OCI-LY7 (cell line): ENCODE results near the gene SPAG6. TPM values are rescaled to one million over a fixed set of nuclear protein-coding genes. Genes with fewer than 3 reads are reported as not detected.

Experiments
- BruUV-seq: library from RNA; stranded (reverse); fragments of 400-500 nt; replicated peaks from 2 replicates; lab custom pipeline; 2021; lab: Mats Ljungman, UMichigan
- CTCF ChIA-PET: fragments of 300-600 bp; sonication (Branson Sonifier 250); formaldehyde crosslinking; loops from one replicate; lab custom pipeline; 2022; ENCODE audit warnings: antibody characterized with exemption; ENCODE audit not compliant: unreplicated experiment; lab: Charles Lee
- POLR2A ChIA-PET: fragments of 300-600 bp; sonication (Branson Sonifier 250); formaldehyde crosslinking; loops from one replicate; lab custom pipeline; 2022; ENCODE audit warnings: antibody characterized with exemption; lab: Charles Lee
- DNase-seq: peaks from one replicate; pipeline ENCODE4 v3.0.0-alpha.2; 2015; ENCODE audit warnings: low spot score
- H2AFZ ChIP-seq: fragments of 200-600 bp; sonication (generic), shearing (Covaris generic); 2 replicates; pipeline ENCODE4 v1.6.1; 2014; ENCODE audit warnings: mild to moderate bottlenecking, antibody characterized with exemption, low read length, moderate library complexity
- H3K27ac ChIP-seq: fragments of 200-600 bp; sonication (generic); 2 replicates; pipeline ENCODE4 v1.5.1; 2014; ENCODE audit warnings: mixed run types, low read depth, mild to moderate bottlenecking, moderate library complexity, low read length, inconsistent platforms; ENCODE audit not compliant: poor library complexity, severe bottlenecking
- H3K36me3 ChIP-seq: fragments of 200-600 bp; sonication (generic); 2 replicates; pipeline ENCODE4 v1.6.1; 2014; ENCODE audit warnings: mild to moderate bottlenecking, antibody characterized with exemption, low read length, moderate library complexity, mixed read lengths; ENCODE audit not compliant: insufficient read depth
- H3K4me1 ChIP-seq: fragments of 200-600 bp; sonication (generic); 2 replicates; pipeline ENCODE4 v1.5.1; 2014; ENCODE audit warnings: mild to moderate bottlenecking, low read length; ENCODE audit not compliant: insufficient read depth, poor library complexity, severe bottlenecking
- H3K4me2 ChIP-seq: fragments of 200-600 bp; sonication (generic); 2 replicates; pipeline ENCODE4 v1.6.1; 2014; ENCODE audit warnings: mild to moderate bottlenecking, low read length
- H3K4me3 ChIP-seq: fragments of 200-600 bp; sonication (generic); 2 replicates; pipeline ENCODE4 v1.5.1; 2014; ENCODE audit warnings: mild to moderate bottlenecking, low read depth, low read length; ENCODE audit not compliant: poor library complexity, severe bottlenecking
- H3K79me2 ChIP-seq: fragments of 200-600 bp; sonication (generic); 2 replicates; pipeline ENCODE4 v1.6.1; 2016; ENCODE audit warnings: low read depth, mild to moderate bottlenecking, low read length, moderate library complexity, mixed read lengths; ENCODE audit not compliant: insufficient read depth
- H3K9me2 ChIP-seq: fragments of 200-600 bp; sonication (generic); 2 replicates; pipeline ENCODE4 v1.6.1; 2016; ENCODE audit warnings: mild to moderate bottlenecking, low read length, mixed read lengths; ENCODE audit not compliant: insufficient read depth
- H3K9me3 ChIP-seq: fragments of 200-600 bp; sonication (generic); 2 replicates; pipeline ENCODE4 v1.6.1; 2014; ENCODE audit warnings: mild to moderate bottlenecking, mixed run types, low read length, mixed read lengths
- H4K20me1 ChIP-seq: fragments of 200-600 bp; sonication (generic); 2 replicates; pipeline ENCODE4 v1.6.1; 2014; ENCODE audit warnings: mild to moderate bottlenecking, antibody characterized with exemption, low read length, moderate library complexity, mixed read lengths; ENCODE audit not compliant: insufficient read depth
- CTCF ChIP-seq: fragments of 200-600 bp; sonication (generic); conservative IDR thresholded peaks from 2 replicates; pipeline ENCODE4 v1.5.1; 2014; ENCODE audit warnings: mild to moderate bottlenecking, antibody characterized with exemption, low read length, moderate library complexity, mixed read lengths
- EZH2phosphoT487 ChIP-seq: fragments of 200-600 bp; sonication (generic); IDR thresholded peaks from 2 replicates; pipeline ENCODE4 v1.6.1; 2018; ENCODE audit warnings: low read depth, borderline replicate concordance, mild to moderate bottlenecking, mixed run types, antibody characterized with exemption, low read length, moderate library complexity, mixed read lengths
- intact Hi-C: fragments of 100-400 bp; cut with micrococcal nuclease; formaldehyde crosslinking; loops from one replicate; pipeline ENCODE4 v1.10.0; 2022; ENCODE audit not compliant: unreplicated experiment
- total RNA-seq, 2 experiments: library from RNA; depleted of rRNA in 1 of 2; stranded (reverse); fragments of >200 nt in 1 of 2; shearing (Covaris generic) in 1 of 2; gene quantifications; 2 replicates each; pipeline ENCODE4 v1.2.3, GENCODE V29; 2014 to 2022

Gene SPAG6
- total RNA-seq, 2 experiments from 2014 or later, result not detected

GRCh38 chr10:22415072-22415471, 69.8 kb downstream of the SPAG6 start:
- no TSS peak for BruUV-seq
- CTCF ChIA-PET, result no interaction called here
- Histone ChIP-seq H3K27ac (no peak overlapping the region), H3K9me3 (no peaks in the 10 kb centered on the region), H2AFZ (no peak overlapping the region), H3K79me2 (no peaks in the 10 kb centered on the region), H3K4me2 (no peak overlapping the region), H3K4me3 (no peak overlapping the region), H3K4me1 (no peaks in the 10 kb centered on the region), H4K20me1 (no peaks in the 10 kb centered on the region), H3K9me2 (no peaks in the 10 kb centered on the region), H3K36me3 (no peaks in the 10 kb centered on the region)
- intact Hi-C loops, result no loop called here
- DNase-seq, result no peak
- TF ChIP-seq EZH2phosphoT487 (no peak), CTCF (no peak)
- POLR2A ChIA-PET, result interaction anchor here (0.7 to 1.4 kb wide), 3 partner anchors 15 to 142 kb away, joined by 3 read pairs; no protein-coding TSS in a partner anchor

- no TSS peak for BruUV-seq
- Histone ChIP-seq H4K20me1 (no peaks in the 10 kb centered on the region), H2AFZ (no peak overlapping the region), H3K4me2 (no peak overlapping the region), H3K9me2 (no peaks in the 10 kb centered on the region), H3K9me3 (no peaks in the 10 kb centered on the region), H3K4me1 (no peaks in the 10 kb centered on the region), H3K36me3 (no peaks in the 10 kb centered on the region), H3K79me2 (no peaks in the 10 kb centered on the region), H3K27ac (no peak overlapping the region), H3K4me3 (no peak overlapping the region)
- TF ChIP-seq CTCF (no peak), EZH2phosphoT487 (no peak)
- CTCF ChIA-PET, result no interaction called here
- intact Hi-C loops, result no loop called here
- POLR2A ChIA-PET, result interaction anchor here (0.7 to 0.8 kb wide), 3 partner anchors 31 to 142 kb away, joined by 3 read pairs; no protein-coding TSS in a partner anchor
- no peak for DNase-seq
These were observed 72.5 kb downstream of the SPAG6 start for GRCh38 chr10:22417736-22418268.

GRCh38 chr10:22420787-22421517, 75.7 kb downstream of the SPAG6 start:
- POLR2A ChIA-PET, result no interaction called here
- H3K4me1 ChIP-seq, result no peaks in the 10 kb centered on the region
- DNase-seq, result peak; percentile 36
- H3K9me2 ChIP-seq, result no peaks in the 10 kb centered on the region
- H3K36me3 ChIP-seq, result no peaks in the 10 kb centered on the region
- intact Hi-C loops, result loop anchor here (5.0 kb wide), 1 partner anchor 429 kb away; no protein-coding TSS in a partner anchor
- no peak overlapping the region for H3K4me2 ChIP-seq
- CTCF ChIA-PET, result no interaction called here
- H3K9me3 ChIP-seq, result no peaks in the 10 kb centered on the region
- no peaks in the 10 kb centered on the region for H3K79me2 ChIP-seq
- H3K4me3 ChIP-seq, result no peak overlapping the region
- H4K20me1 ChIP-seq, result no peaks in the 10 kb centered on the region
- TF ChIP-seq CTCF (peak; percentile 61), EZH2phosphoT487 (no peak)
- H2AFZ ChIP-seq, result no peak overlapping the region
- no peak overlapping the region for H3K27ac ChIP-seq
- BruUV-seq, result no TSS peak
